B cell (primary cell): Measurements from ENCODE around the gene HMSD. TPM values are rescaled to one million over a fixed set of nuclear protein-coding genes. Genes with fewer than 3 reads are reported as not detected.

Experiments
- ATAC-seq: fragments of 200-7000 bp; cut with Tn5 transposase; one replicate; pipeline ENCODE4 v1.10.0; 2021; ENCODE audit warnings: low read depth, mild to moderate bottlenecking, moderate number of reproducible peaks, moderate library complexity
- CTCF ChIA-PET: fragments of 350-600 bp; sonication (Branson Sonifier 250); formaldehyde crosslinking; loops from one replicate; lab custom pipeline; 2021; ENCODE audit warnings: antibody characterized with exemption, inconsistent platforms; lab: Charles Lee
- POLR2A ChIA-PET: fragments of 350-600 bp; sonication (Branson Sonifier 250); formaldehyde crosslinking; loops from one replicate; lab custom pipeline; 2021; ENCODE audit warnings: antibody characterized with exemption; lab: Charles Lee
- DNase-seq: peaks from one replicate; pipeline ENCODE4 v3.0.0; 2013
- H2AFZ ChIP-seq: 2 replicates; pipeline ENCODE4 v1.6.1; 2012; ENCODE audit warnings: mild to moderate bottlenecking, low read depth, low read length; ENCODE audit not compliant: insufficient read depth, poor library complexity, severe bottlenecking
- H3K27ac ChIP-seq, 2 donors: 1 replicate in 1 of 2; 2 replicates in 1 of 2; pipeline ENCODE4 v1.5.1; 2012 to 2013; ENCODE audit warnings: low read length in 2 of 2, mild to moderate bottlenecking in 2 of 2, moderate library complexity in 1 of 2
- H3K27me3 ChIP-seq, 4 experiments: fragments of 200-600 bp in 1 of 4; sonication (generic) in 1 of 4; replicated peaks in 1 of 4; 1 replicate in 2 of 4; 2 replicates in 2 of 4; pipeline versions ENCODE4 v1.6.1 to v1.7.0; 2013 to 2016; ENCODE audit warnings: low read length in 3 of 4, mild to moderate bottlenecking in 2 of 4, mixed read lengths in 1 of 4, moderate library complexity in 1 of 4; ENCODE audit not compliant: insufficient read depth in 4 of 4, control insufficient read depth in 3 of 4; ENCODE audit errors: control extremely low read depth in 1 of 4
- H3K36me3 ChIP-seq, 2 experiments: replicated peaks in 1 of 2; 1 replicate in 1 of 2; 2 replicates in 1 of 2; pipeline versions ENCODE4 v1.6.1 to v1.7.1; 2013; ENCODE audit warnings: low read length in 1 of 2; ENCODE audit not compliant: insufficient read depth in 2 of 2, control insufficient read depth in 1 of 2; ENCODE audit errors: control extremely low read depth in 1 of 2, extremely low read depth in 1 of 2
- H3K4me1 ChIP-seq, 2 donors: fragments of 200-600 bp in 1 of 2; sonication (generic) in 1 of 2; 1 replicate in 1 of 2; 2 replicates in 1 of 2; pipeline versions ENCODE4 v1.5.1 to v1.6.1; 2013 to 2017; ENCODE audit warnings: low read length in 2 of 2; ENCODE audit not compliant: control insufficient read depth in 2 of 2, insufficient read depth in 2 of 2
- H3K4me2 ChIP-seq: replicated peaks from 2 replicates; pipeline ENCODE3; 2012; ENCODE audit warnings: mild to moderate bottlenecking, low read depth, low read length; ENCODE audit not compliant: poor library complexity, severe bottlenecking
- H3K4me3 ChIP-seq, 5 experiments: fragments of 200-600 bp in 1 of 5; sonication (generic) in 1 of 5; 1 replicate in 3 of 5; 2 replicates in 2 of 5; pipeline versions ENCODE4 v1.5.1 to v1.7.0; 2011 to 2016; ENCODE audit warnings: low read length in 4 of 5, mild to moderate bottlenecking in 4 of 5, low read depth in 2 of 5, control low read depth in 1 of 5, moderate library complexity in 1 of 5; ENCODE audit not compliant: insufficient read depth in 1 of 5; ENCODE audit errors: control extremely low read depth in 1 of 5, extremely low read depth in 1 of 5
- H3K79me2 ChIP-seq: fragments of 200-600 bp; sonication (generic); one replicate; pipeline ENCODE4 v1.6.0; 2016; ENCODE audit warnings: low read length; ENCODE audit not compliant: control insufficient read depth, insufficient read depth
- H3K9ac ChIP-seq: fragments of 200-600 bp; sonication (generic); 2 replicates; pipeline ENCODE4 v1.6.1; 2017; ENCODE audit warnings: mild to moderate bottlenecking, low read length, moderate library complexity
- H3K9me3 ChIP-seq, 3 donors: one replicate each; pipeline versions ENCODE4 v1.6.1 to v1.7.1; 2013; ENCODE audit warnings: low read length in 2 of 3; ENCODE audit not compliant: control insufficient read depth in 2 of 3, insufficient read depth in 1 of 3; ENCODE audit errors: control extremely low read depth in 1 of 3
- H4K20me1 ChIP-seq: 2 replicates; pipeline ENCODE4 v1.6.0; 2012; ENCODE audit warnings: mild to moderate bottlenecking, low read length; ENCODE audit not compliant: insufficient read depth, control insufficient read depth, poor library complexity, severe bottlenecking
- H3K27ac Mint-ChIP-seq: one replicate; pipeline ENCODE4 v1.8.0; 2021; ENCODE audit warnings: mixed read lengths
- H3K27me3 Mint-ChIP-seq: one replicate; pipeline ENCODE4 v1.8.0; 2021; ENCODE audit warnings: mixed read lengths
- H3K4me1 Mint-ChIP-seq: one replicate; pipeline ENCODE4 v1.8.0; 2021; ENCODE audit warnings: mixed read lengths
- H3K4me3 Mint-ChIP-seq: one replicate; pipeline ENCODE4 v1.8.0; 2021; ENCODE audit warnings: mixed read lengths
- H3K9me3 Mint-ChIP-seq: one replicate; pipeline ENCODE4 v1.8.0; 2022; ENCODE audit warnings: mixed read lengths; ENCODE audit not compliant: insufficient read depth
- CTCF ChIP-seq: fragments of 200-600 bp; IDR thresholded peaks from one replicate; pipeline ENCODE4 v1.8.0; 2022; ENCODE audit warnings: antibody characterized with exemption, mild to moderate bottlenecking
- EZH2 ChIP-seq: IDR thresholded peaks from 2 replicates; pipeline ENCODE4 v1.6.1; 2012; ENCODE audit warnings: borderline replicate concordance, low read depth, mild to moderate bottlenecking, moderate library complexity, low read length; ENCODE audit not compliant: insufficient read depth, poor library complexity, severe bottlenecking
- WGBS: methylation state at CpG from one replicate; pipeline ENCODE4 v1.1.5; 2013; ENCODE audit warnings: missing lambda C conversion rate; ENCODE audit not compliant: insufficient coverage; 5-methylcytosine and 5-hydroxymethylcytosine counted together
- intact Hi-C: fragments of 100-400 bp; cut with micrococcal nuclease; formaldehyde crosslinking; loops from one replicate; pipeline ENCODE4 v1.10.0; 2022
- polyA plus RNA-seq: library from polyadenylated mRNA; depleted of rRNA; stranded (reverse); fragments of >200 nt; gene quantifications from 2 replicates; pipeline ENCODE4 v1.2.3, GENCODE V29; 2012
- total RNA-seq, 2 donors: library from RNA; stranded (reverse); fragments of 120-200 nt in 1 of 2; gene quantifications; 1 replicate in 1 of 2; 2 replicates in 1 of 2; pipeline versions ENCODE4 v1.2.3 to v1.2.4, GENCODE V29; 2013 to 2022

Gene HMSD
- total and polyA plus RNA-seq, 2 donors (not counting 1 experiment from before 2014, with no cell fraction given) = 0.04 TPM; not detected in 1

GRCh38 chr18:63907664-63908063 is 41.4 kb upstream of the HMSD start, which contains the start of gene SERPINB10:
SERPINB10 (plus strand) TSS chr18:63907958; CDS start chr18:63915511, 7,553 bp downstream.
- Histone ChIP-seq H3K4me3 (no peak within 1 kb of the TSS), H3K36me3 (no peaks in the 10 kb centered on the region), H2AFZ (no peak within 1 kb of the TSS), H3K4me1 (no peaks in the 10 kb centered on the region), H3K27ac (no peak within 1 kb of the TSS), H3K4me2 (no peak within 1 kb of the TSS), H3K9me3 (no peaks in the 10 kb centered on the region), H4K20me1 (no peaks in the 10 kb centered on the region), H3K79me2 (no peaks in the 10 kb centered on the region), H3K27me3 (no peaks in the 10 kb centered on the region), H3K9ac (no peak within 1 kb of the TSS)
- ATAC-seq (no peak), DNase-seq (no peak)
- TF ChIP-seq EZH2 (no peak), CTCF (no peak)
- Mint-ChIP-seq H3K4me3 (no peak within 1 kb of the TSS), H3K4me1 (peaks cover 6% of the 10 kb centered on the region), H3K9me3 (no peaks in the 10 kb centered on the region), H3K27ac (no peak within 1 kb of the TSS), H3K27me3 (peaks cover 6% of the 10 kb centered on the region)
- ChIA-PET CTCF (no interaction called here), POLR2A (no interaction called here)
- intact Hi-C loops = no loop called here

GRCh38 chr18:63908858-63909257 is 40.2 kb upstream of the HMSD start:
- H2AFZ ChIP-seq = no peak overlapping the region
- no peak for ATAC-seq
- no CpG with 5 or more reads among the region's 1 CpG for WGBS
- H3K9ac ChIP-seq = no peak overlapping the region
- Mint-ChIP-seq H3K27me3 (peaks cover 13% of the 10 kb centered on the region), H3K27ac (no peak overlapping the region), H3K4me1 (peaks cover 6% of the 10 kb centered on the region), H3K4me3 (no peak overlapping the region), H3K9me3 (no peaks in the 10 kb centered on the region)
- TF ChIP-seq CTCF (no peak), EZH2 (no peak)
- H3K4me2 ChIP-seq = no peak overlapping the region
- H3K79me2 ChIP-seq = no peaks in the 10 kb centered on the region
- DNase-seq = no peak
- ChIA-PET CTCF (interaction anchor here (1.2 to 1.5 kb wide), 3 partner anchors 18 to 86 kb away, joined by 3 read pairs; no protein-coding TSS in a partner anchor), POLR2A (no interaction called here)
- no peaks in the 10 kb centered on the region for H3K36me3 ChIP-seq
- intact Hi-C loops = no loop called here
- no peak overlapping the region for H3K27ac ChIP-seq
- no peak overlapping the region for H3K4me3 ChIP-seq
- no peaks in the 10 kb centered on the region for H3K4me1 ChIP-seq
- no peaks in the 10 kb centered on the region for H4K20me1 ChIP-seq
- H3K9me3 ChIP-seq = no peaks in the 10 kb centered on the region
- H3K27me3 ChIP-seq = no peaks in the 10 kb centered on the region
